Thyroid gland (tissue), 4 donors: ENCODE data around the gene ARFGEF3. TPM values are rescaled to one million over a fixed set of nuclear protein-coding genes. Genes with fewer than 3 reads are reported as not detected.

Experiments
- DNase-seq, 2 donors: peaks; one replicate each; pipeline ENCODE4 v3.0.0-alpha.2; 2019
- H3K27ac ChIP-seq, 3 donors: fragments of 200-600 bp; sonication (generic); 1 replicate in 2 of 3; 2 replicates in 1 of 3; pipeline ENCODE4 v1.5.1; 2016 to 2019; ENCODE audit warnings: mild to moderate bottlenecking in 1 of 3, moderate library complexity in 1 of 3
- H3K27me3 ChIP-seq: fragments of 200-600 bp; sonication (generic); one replicate; pipeline ENCODE4 v1.5.1; 2019
- H3K36me3 ChIP-seq, 2 donors: fragments of 200-600 bp; sonication (generic); one replicate each; pipeline ENCODE4 v1.5.1; 2016 to 2019
- H3K4me1 ChIP-seq, 2 donors: fragments of 200-600 bp; sonication (generic); one replicate each; pipeline ENCODE4 v1.5.1; 2017 to 2019
- H3K4me3 ChIP-seq, 3 donors: fragments of 200-600 bp; sonication (generic); replicated peaks in 1 of 3; 1 replicate in 2 of 3; 2 replicates in 1 of 3; pipeline ENCODE4 v1.5.1; 2016; ENCODE audit warnings: mild to moderate bottlenecking in 1 of 3
- H3K9me3 ChIP-seq: fragments of 200-600 bp; sonication (generic); one replicate; pipeline ENCODE4 v1.5.1; 2017
- POLR2A ChIP-seq, 2 donors: fragments of 450-650 bp; IDR thresholded peaks; one replicate each; pipeline ENCODE4 v1.6.1; 2017; ENCODE audit warnings: antibody characterized with exemption in 2 of 2, mild to moderate bottlenecking in 2 of 2, moderate library complexity in 1 of 2
- WGBS, 2 donors: methylation state at CpG; one replicate each; pipeline ENCODE4 v1.1.5; 2017; 5-methylcytosine and 5-hydroxymethylcytosine counted together
- intact Hi-C: fragments of 100-400 bp; cut with DNase I; formaldehyde crosslinking; loops from one replicate; pipeline ENCODE4 v1.15.1; 2023
- total RNA-seq, 4 donors: library from RNA; depleted of rRNA; stranded (reverse); fragments of >200 nt; gene quantifications; one replicate each; pipeline ENCODE4 v1.2.3, GENCODE V29; 2016
- TF ChIP-seq, protein P1 (sequence below), 6 experiments: fragments of 200-600 bp in 3 of 6; fragments of 450-650 bp in 3 of 6; sonication (generic) in 3 of 6; IDR thresholded peaks; one replicate each; pipeline ENCODE4 v1.5.1; 2016 to 2019; ENCODE audit warnings: antibody characterized with exemption in 6 of 6, mild to moderate bottlenecking in 2 of 6, inconsistent platforms in 1 of 6, moderate library complexity in 1 of 6

ARFGEF3 gene
- total RNA-seq, 4 donors from 2014 or later: 2.4 to 7.2 (median 4.4) TPM

DNA sequence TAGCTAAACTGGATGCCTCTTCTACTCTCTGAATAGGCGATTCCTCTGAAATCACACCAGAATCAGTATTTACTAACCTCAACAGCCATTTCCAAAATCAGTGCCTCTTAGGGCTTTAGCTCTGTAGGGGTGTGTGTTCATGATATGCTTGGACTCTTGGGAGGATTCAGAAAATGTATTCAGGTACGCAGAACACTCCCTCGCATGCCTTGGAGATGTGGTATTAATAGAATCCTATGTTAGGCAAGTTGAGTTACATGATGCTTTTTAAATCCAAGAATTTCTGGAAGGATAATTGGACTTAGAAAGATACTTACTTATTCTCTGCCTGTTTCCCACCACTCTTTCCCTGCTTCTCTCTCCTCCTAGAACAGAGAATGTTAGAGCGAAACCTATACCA lies 88.3 kb downstream of the ARFGEF3 start:
- H3K27ac ChIP-seq: no peak overlapping the region
- no peaks in the 10 kb centered on the region for H3K9me3 ChIP-seq
- intact Hi-C loops: no loop called here
- no peak for DNase-seq
- no peaks in the 10 kb centered on the region for H3K4me1 ChIP-seq
- H3K27me3 ChIP-seq: no peaks in the 10 kb centered on the region
- TF ChIP-seq, protein P1, sequence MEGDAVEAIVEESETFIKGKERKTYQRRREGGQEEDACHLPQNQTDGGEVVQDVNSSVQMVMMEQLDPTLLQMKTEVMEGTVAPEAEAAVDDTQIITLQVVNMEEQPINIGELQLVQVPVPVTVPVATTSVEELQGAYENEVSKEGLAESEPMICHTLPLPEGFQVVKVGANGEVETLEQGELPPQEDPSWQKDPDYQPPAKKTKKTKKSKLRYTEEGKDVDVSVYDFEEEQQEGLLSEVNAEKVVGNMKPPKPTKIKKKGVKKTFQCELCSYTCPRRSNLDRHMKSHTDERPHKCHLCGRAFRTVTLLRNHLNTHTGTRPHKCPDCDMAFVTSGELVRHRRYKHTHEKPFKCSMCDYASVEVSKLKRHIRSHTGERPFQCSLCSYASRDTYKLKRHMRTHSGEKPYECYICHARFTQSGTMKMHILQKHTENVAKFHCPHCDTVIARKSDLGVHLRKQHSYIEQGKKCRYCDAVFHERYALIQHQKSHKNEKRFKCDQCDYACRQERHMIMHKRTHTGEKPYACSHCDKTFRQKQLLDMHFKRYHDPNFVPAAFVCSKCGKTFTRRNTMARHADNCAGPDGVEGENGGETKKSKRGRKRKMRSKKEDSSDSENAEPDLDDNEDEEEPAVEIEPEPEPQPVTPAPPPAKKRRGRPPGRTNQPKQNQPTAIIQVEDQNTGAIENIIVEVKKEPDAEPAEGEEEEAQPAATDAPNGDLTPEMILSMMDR (IDR thresholded peaks at IDR 0.05): no peak
- TF ChIP-seq POLR2A (IDR thresholded peaks at IDR 0.05): no peak
- 95 to 99% methylated on average over 4 of the region's 4 CpGs for WGBS, 2 donors
- no peak overlapping the region for H3K4me3 ChIP-seq
- no peaks in the 10 kb centered on the region for H3K36me3 ChIP-seq

DNA sequence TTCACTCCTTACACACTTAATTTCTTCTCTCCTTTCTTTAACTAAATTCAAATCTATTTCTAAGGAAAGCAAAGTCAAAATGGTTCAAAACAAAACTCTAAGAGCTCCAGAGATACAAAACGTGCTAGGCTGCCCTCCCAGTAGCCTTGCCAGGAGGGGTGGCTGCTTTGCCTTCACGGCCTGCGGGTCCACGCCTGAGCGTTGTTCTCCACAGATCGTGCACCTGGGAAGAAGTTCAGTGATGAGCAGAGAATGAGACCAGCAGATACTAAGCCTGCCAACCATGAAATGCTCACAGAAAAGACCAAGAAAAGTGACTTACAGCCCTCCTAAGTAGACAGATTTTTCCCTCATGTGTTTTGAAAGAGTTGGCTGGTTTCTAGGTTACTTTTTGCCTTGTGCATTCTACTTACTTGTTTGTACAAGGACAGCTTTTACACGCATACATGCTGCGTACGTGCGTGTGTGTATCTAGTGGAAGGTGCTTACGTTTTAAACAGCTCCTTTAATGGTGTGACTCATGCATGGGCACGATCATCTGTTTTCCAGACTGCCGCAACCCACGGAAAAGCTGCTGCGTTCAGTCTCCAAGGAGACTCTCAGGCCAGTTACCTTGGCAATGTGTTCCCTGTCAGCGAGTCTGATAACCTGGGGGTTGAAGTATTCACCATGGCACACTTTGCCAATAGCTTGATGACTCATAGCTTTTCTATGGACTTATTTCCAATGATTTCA lies 88.9 kb downstream of the ARFGEF3 start:
- no peaks in the 10 kb centered on the region for H3K9me3 ChIP-seq
- no peak overlapping the region for H3K27ac ChIP-seq
- DNase-seq: peak; percentile 61 to 62
- WGBS, 2 donors: 34 to 42% methylated on average over 16 of the region's 16 CpGs
- H3K4me3 ChIP-seq: no peak overlapping the region
- no peak for TF ChIP-seq POLR2A (IDR thresholded peaks at IDR 0.05)
- TF ChIP-seq, protein P1 (IDR thresholded peaks at IDR 0.05): no peak
- no peaks in the 10 kb centered on the region for H3K36me3 ChIP-seq
- intact Hi-C loops: no loop called here
- H3K4me1 ChIP-seq: no peaks in the 10 kb centered on the region
- no peaks in the 10 kb centered on the region for H3K27me3 ChIP-seq

DNA sequence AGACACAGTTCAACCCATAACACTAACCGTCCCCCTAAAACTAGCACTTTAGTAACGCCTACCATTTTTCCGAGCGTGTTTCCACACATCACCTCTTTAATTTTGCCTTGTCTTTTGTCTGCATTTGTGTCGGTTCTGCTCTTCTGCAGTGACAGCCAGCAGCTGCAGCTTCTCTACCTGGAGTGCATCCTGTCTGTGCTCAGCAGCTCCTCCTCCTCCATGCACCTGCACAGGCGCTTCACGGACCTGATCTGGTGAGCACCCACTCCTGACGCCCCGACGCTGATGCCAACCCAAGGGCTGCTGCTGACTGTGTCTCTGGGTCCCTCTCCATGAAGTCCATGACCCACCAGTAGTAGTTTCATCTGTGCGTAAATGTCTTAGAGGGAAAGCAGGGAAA lies 92.0 kb downstream of the ARFGEF3 start:
- Histone ChIP-seq H3K27ac (no peak overlapping the region), H3K4me1 (no peaks in the 10 kb centered on the region), H3K4me3 (no peak overlapping the region), H3K27me3 (no peaks in the 10 kb centered on the region), H3K9me3 (no peaks in the 10 kb centered on the region), H3K36me3 (no peaks in the 10 kb centered on the region)
- intact Hi-C loops: no loop called here
- WGBS, 2 donors: 86 to 93% methylated on average over 11 of the region's 11 CpGs
- no peak for DNase-seq
- TF ChIP-seq, protein P1 (IDR thresholded peaks at IDR 0.05): no peak
- no peak for TF ChIP-seq POLR2A (IDR thresholded peaks at IDR 0.05)

DNA sequence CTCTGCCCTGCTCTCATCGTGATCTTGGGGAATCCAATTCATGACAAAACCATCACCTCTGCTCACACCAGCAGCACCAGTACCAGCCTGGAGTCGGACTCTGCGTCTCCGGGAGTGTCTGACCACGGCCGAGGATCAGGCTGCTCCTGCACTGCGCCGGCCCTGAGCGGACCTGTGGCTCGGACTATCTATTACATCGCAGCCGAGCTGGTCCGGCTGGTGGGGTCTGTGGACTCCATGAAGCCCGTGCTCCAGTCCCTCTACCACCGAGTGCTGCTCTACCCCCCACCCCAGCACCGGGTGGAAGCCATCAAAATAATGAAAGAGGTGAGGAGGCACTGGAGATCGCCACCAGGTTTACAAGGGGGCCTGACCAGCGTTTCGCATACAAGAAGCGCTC lies 93.7 kb downstream of the ARFGEF3 start:
- TF ChIP-seq, protein P1 (IDR thresholded peaks at IDR 0.05): no peak
- no peak for TF ChIP-seq POLR2A (IDR thresholded peaks at IDR 0.05)
- intact Hi-C loops: no loop called here
- Histone ChIP-seq H3K27ac (no peak overlapping the region), H3K4me3 (no peak overlapping the region), H3K36me3 (no peaks in the 10 kb centered on the region), H3K9me3 (no peaks in the 10 kb centered on the region), H3K4me1 (no peaks in the 10 kb centered on the region), H3K27me3 (no peaks in the 10 kb centered on the region)
- DNase-seq: no peak
- 91 to 94% methylated on average over 15 to 20 of the region's 20 CpGs for WGBS, 2 donors

DNA sequence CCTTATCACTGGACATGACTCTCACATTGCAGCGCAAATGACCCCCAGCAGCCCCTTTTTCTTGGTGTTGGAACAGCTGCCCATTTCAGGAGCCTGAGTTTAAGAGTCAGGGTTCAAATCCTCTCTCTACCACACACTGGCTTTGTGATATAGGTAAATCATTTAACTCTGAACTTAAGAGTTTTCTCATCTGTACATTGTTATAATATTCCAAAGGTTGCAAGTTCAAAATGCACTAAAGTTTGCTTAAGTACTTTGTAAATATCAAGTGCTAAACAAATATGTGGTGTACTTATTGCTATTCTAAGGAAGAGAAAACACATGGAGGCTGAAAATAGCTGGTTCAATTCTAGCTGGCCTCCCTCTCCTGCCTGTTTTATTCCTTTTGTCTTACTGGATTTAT lies 95.9 kb downstream of the ARFGEF3 start:
- Histone ChIP-seq H3K9me3 (no peaks in the 10 kb centered on the region), H3K27me3 (no peaks in the 10 kb centered on the region), H3K4me1 (no peaks in the 10 kb centered on the region), H3K27ac (no peak overlapping the region), H3K36me3 (no peaks in the 10 kb centered on the region), H3K4me3 (no peak overlapping the region)
- no peak for DNase-seq
- WGBS, 2 donors: 95 to 100% methylated on average over 1 of the region's 1 CpG
- no peak for TF ChIP-seq POLR2A (IDR thresholded peaks at IDR 0.05)
- TF ChIP-seq, protein P1 (IDR thresholded peaks at IDR 0.05): no peak
- intact Hi-C loops: no loop called here
